NAMALWA (cell line): Measurements from ENCODE around the gene AGO4.

Experiments
- DNase-seq: peaks from one replicate; pipeline ENCODE4 v3.0.0-alpha.2; 2015; ENCODE audit warnings: low spot score

The AGO4 gene

DNA sequence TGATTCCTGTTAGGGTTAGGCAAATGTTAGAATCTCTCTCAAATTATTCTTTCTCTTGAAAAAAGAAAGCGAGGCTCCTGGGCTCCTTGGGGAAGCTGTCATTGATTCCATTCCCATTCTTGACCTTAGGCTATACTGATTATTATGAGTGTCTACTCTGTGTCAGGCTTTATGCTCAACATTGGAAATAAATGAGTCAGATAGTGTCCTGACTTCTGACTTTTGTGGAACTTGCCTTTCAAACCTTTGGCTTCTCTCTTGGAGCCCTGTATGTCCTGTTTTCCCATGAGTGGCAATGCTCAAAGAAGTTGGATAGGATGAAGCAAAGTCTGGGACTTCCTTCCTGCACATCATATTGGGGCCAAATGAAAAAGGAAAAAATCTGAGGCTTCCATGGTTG is 86.8 kb downstream of the AGO4 start:
- no peak for DNase-seq

DNA sequence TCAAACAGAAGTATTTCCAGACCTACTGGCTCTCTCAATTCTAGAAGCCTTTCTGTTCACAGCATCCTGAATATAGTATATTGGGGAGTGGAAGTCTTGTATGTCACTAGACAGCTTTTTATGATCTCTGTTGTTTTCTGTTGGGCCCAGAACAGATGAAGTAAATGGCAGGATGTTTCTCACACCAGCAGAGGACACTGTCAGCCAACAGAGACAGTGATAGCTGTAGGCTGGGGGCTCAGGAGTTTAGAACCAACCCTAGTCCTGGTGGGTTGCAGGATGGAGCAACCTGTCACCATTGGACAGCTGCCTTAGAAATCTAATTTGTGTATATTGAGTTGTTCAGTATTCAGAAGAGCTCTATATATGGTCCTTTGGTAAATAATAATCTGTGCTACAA is 92.1 kb downstream of the AGO4 start:
- peak; percentile 24 for DNase-seq

DNA sequence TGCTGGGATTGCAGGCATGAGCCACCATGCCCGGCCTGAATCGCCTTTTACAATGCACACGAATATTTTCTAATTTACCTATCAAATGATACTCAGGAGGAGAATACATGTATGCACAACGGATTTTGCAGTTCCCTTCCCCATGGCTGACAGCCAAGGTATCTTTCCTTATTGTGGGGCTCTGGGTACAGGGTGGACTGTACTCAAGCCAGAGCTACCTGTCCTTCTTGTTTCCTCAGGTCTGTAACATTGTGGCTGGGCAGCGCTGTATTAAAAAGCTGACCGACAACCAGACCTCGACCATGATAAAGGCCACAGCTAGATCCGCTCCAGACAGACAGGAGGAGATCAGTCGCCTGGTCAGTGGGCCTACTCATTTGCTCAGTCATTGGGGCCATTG is 93.4 kb downstream of the AGO4 start:
- DNase-seq, result no peak

DNA sequence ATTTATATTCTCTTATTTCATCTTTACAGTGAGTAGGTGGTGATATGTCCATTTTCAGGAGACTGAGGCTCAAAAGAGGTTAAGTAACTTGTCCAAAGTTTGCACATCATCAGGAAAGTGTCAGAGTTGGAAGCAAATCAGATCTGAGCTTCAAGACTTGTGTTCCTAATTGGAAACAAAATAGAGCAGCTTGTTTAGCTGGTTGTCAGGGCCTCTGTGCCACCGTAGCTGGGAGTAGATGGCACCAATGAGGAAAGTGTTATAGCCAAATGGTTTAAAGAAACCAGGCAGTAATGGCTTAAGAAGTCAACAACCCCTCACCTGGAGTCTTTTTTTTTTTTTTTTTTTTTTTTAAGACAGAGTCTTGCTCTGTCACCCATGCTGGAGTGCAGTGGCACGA is 94.9 kb downstream of the AGO4 start:
- DNase-seq, result no peak
